Heart left ventricle (tissue), 13 donors: ENCODE results near the gene TCFL5.

Source experiments
- CTCF ChIP-seq, 12 donors: fragments of 200-600 bp; sonication (generic) in 4 of 12; IDR thresholded peaks; one replicate each; pipeline versions ENCODE4 v1.5.0 to v1.8.0; 2018 to 2022; ENCODE audit warnings: antibody characterized with exemption in 12 of 12, mild to moderate bottlenecking in 5 of 12
- POLR2A ChIP-seq, 2 donors: fragments of 450-650 bp; IDR thresholded peaks; one replicate each; pipeline ENCODE4 v1.6.1; 2017; ENCODE audit warnings: antibody characterized with exemption in 2 of 2, mild to moderate bottlenecking in 2 of 2, moderate library complexity in 2 of 2
- donor health status: ischemic (EF 13 %, LVEDD 7.1; RV severe dilation, severe dysfunction).
- donor health status: DM: no; HTN: yes; CAD: no.
- donor health status: DM: no; HTN: no; CAD: no.
- donor health status: ischemic (EF 25% LVEDD 6.9; RV normal size, moderate dysfunction).
- donor health status: ischemic (EF 25% LVEDD 5.7; RV mildly dilated, moderate dysfunction).
- donor health status: ischemic (EF 35%, LVEDD 5.7; RV mildly dilated, moderate dysfunction).
- donor health status: nonischemic (EF 11% LVEDD 7.7; RV severe dilation, severe dysfunction).
- donor health status: DM: yes; HTN: yes; CAD: no.
- donor health status: PGD.
- donor health status: ischemic (EF 29% LVEDD 5.4; RV normal size, mild dysfunction).
- donor health status: nonischemic (EF 23%, LVEDD 6.1; RV moderate dilation, normal function).

- TF ChIP-seq CTCF (IDR thresholded peaks at IDR 0.05) (no peak), POLR2A (IDR thresholded peaks at IDR 0.05) (no peak)
Observed at GRCh38 chr20:62906209-62906608, 44.6 kb upstream of the TCFL5 start.
